OCI-LY3 (cell line): ENCODE results near the gene PHLDB1.

Source experiments
- CTCF ChIP-seq: fragments of 200-600, 300-600 bp; sonication (generic); IDR thresholded peaks from 2 replicates; pipeline ENCODE4 v1.5.1; 2014; ENCODE audit warnings: antibody characterized with exemption, low read length, low read depth
- EZH2phosphoT487 ChIP-seq: fragments of 200-600 bp; shearing (Covaris generic); IDR thresholded peaks from 2 replicates; pipeline ENCODE4 v1.6.1; 2018; ENCODE audit warnings: antibody characterized with exemption, mixed run types, low read depth

DNA sequence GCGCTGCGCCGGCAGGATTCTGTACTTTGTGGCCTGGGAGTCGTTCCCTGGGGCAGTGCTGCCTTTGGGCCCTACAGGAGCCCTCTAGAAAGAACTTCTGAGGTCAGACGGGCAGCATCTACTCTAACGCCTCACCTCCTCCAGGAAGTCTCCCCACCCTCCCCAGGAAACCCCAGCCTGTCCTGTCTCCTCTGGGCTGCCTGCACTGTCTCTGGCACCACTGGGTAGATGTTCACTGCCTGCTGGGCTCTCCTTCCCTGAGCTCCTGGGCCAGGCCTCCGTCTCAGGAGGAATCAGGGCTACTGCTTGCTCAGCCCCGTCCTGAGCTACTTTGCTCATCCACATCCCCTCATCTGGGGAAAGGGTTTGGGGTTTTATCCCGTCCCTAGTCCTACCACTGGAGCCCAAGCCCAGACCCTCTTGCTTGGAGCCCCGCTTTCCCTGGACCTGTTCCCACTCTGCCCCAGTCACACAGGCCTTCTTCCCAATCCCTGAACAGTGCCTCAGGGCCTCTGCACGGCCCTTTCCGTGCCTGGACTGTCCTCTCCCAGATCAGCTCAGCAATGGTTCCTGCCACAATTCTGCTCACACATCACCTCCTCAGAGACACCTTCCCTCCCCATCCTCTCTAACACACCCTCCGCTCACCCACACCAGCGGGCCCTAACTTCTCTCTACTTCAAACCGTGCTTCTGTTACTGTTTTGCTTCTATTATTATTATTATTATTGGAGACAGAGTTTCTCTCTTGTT lies 83.3 kb downstream of the PHLDB1 start:
- TF ChIP-seq CTCF (no peak), EZH2phosphoT487 (no peak)
